CD8-positive, alpha-beta memory T cell (primary cell): ENCODE data around the gene ZRANB1. TPM values are rescaled to one million over a fixed set of nuclear protein-coding genes. Genes with fewer than 3 reads are reported as not detected.
A peak's percentile ranks its signal among the peaks of the same experiment; 100 is the strongest.
"Not testable (repeated sequence)": the region's sequence is repeated elsewhere in the genome, so short reads cannot be mapped to it uniquely, and the experiment has no call there.

Experiments used
- CTCF ChIA-PET: fragments of 350-600 bp; sonication (Branson Sonifier 250); formaldehyde crosslinking; loops from one replicate; lab custom pipeline; 2021; ENCODE audit warnings: antibody characterized with exemption; lab: Charles Lee
- POLR2A ChIA-PET: fragments of 350-600 bp; sonication (Branson Sonifier 250); formaldehyde crosslinking; loops from one replicate; lab custom pipeline; 2021; ENCODE audit warnings: antibody characterized with exemption; lab: Charles Lee
- DNase-seq, 5 donors: peaks; one replicate each; pipeline versions ENCODE4 v3.0.0 to v3.0.0-alpha.2; 2020 to 2022; ENCODE audit warnings: mixed read lengths in 1 of 5
- H3K27ac ChIP-seq: one replicate; pipeline ENCODE4 v1.7.0; 2013; ENCODE audit warnings: low read depth, mild to moderate bottlenecking, low read length, moderate library complexity
- H3K27me3 ChIP-seq: 2 replicates; pipeline ENCODE4 v1.7.0; 2013; ENCODE audit warnings: low read length, mild to moderate bottlenecking; ENCODE audit not compliant: insufficient read depth, poor library complexity, severe bottlenecking
- H3K36me3 ChIP-seq: 2 replicates; pipeline ENCODE4 v1.7.0; 2013; ENCODE audit warnings: mild to moderate bottlenecking, low read length, moderate library complexity; ENCODE audit not compliant: insufficient read depth
- H3K4me1 ChIP-seq: 2 replicates; pipeline ENCODE4 v1.7.0; 2013; ENCODE audit warnings: mild to moderate bottlenecking, low read length, moderate library complexity; ENCODE audit not compliant: insufficient read depth
- H3K4me3 ChIP-seq: 2 replicates; pipeline ENCODE4 v1.7.0; 2013; ENCODE audit warnings: mild to moderate bottlenecking, low read length
- H3K9me3 ChIP-seq: 2 replicates; pipeline ENCODE4 v1.7.0; 2013; ENCODE audit warnings: mild to moderate bottlenecking, low read length
- H3K27ac Mint-ChIP-seq, 8 donors: one replicate each; pipeline ENCODE4 v1.8.0; 2020 to 2021; ENCODE audit warnings: mixed read lengths in 8 of 8, mild to moderate bottlenecking in 6 of 8, inconsistent platforms in 3 of 8, moderate library complexity in 3 of 8
- H3K27me3 Mint-ChIP-seq, 2 donors: one replicate each; pipeline ENCODE4 v1.8.0; 2020 to 2021; ENCODE audit warnings: mixed read lengths in 2 of 2, mild to moderate bottlenecking in 1 of 2, moderate library complexity in 1 of 2
- H3K36me3 Mint-ChIP-seq, 3 donors: one replicate each; pipeline ENCODE4 v1.8.0; 2020 to 2021; ENCODE audit warnings: mixed read lengths in 3 of 3, inconsistent platforms in 1 of 3, mild to moderate bottlenecking in 1 of 3
- H3K4me1 Mint-ChIP-seq, 3 donors: one replicate each; pipeline ENCODE4 v1.8.0; 2020 to 2021; ENCODE audit warnings: mixed read lengths in 3 of 3, inconsistent platforms in 1 of 3, mild to moderate bottlenecking in 1 of 3
- H3K4me3 Mint-ChIP-seq, 7 donors: one replicate each; pipeline ENCODE4 v1.8.0; 2020 to 2021; ENCODE audit warnings: mixed read lengths in 7 of 7, mild to moderate bottlenecking in 6 of 7, moderate library complexity in 4 of 7, inconsistent platforms in 2 of 7
- H3K9me3 Mint-ChIP-seq, 5 donors: one replicate each; pipeline ENCODE4 v1.8.0; 2020 to 2022; ENCODE audit warnings: mixed read lengths in 5 of 5, mild to moderate bottlenecking in 3 of 5, moderate library complexity in 2 of 5, inconsistent platforms in 1 of 5
- polyA plus RNA-seq: library from polyadenylated mRNA; unstranded; fragments of 300-500 nt; fragmentation: Illumina TruSeq; gene quantifications from one replicate; pipeline ENCODE4 v1.2.3, GENCODE V29; 2021
- total RNA-seq, 2 experiments: library from RNA; stranded (reverse); gene quantifications; one replicate each; pipeline ENCODE4 v1.2.3, GENCODE V29; 2021

Gene ZRANB1
- total and polyA plus RNA-seq, 3 experiments from 2014 or later = 11.8 to 16.9 (median 16.7) TPM

DNA sequence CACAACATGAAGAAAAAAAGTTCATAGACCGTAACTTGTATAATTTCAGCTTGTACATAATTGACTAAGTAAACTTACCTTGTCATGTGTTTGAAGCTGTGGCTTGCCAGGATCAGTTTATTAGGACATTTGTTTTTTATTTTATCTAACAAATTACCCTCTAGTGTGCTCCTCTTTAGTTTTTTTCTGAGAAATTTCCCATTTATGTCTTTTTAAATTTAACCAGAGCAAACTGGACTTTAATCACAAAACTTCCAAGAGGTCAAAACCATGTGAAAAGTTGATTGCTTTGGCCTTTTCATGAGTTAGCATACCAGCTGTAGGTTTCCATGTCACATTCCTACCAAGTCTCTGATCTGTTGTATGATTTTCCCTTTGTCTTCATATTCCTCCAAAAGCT is 42.5 kb downstream of the ZRANB1 start:
- no peak overlapping the region for H3K27ac ChIP-seq
- H3K27ac Mint-ChIP-seq = no peak overlapping the region
- peaks cover 30% of the 10 kb centered on the region for H3K36me3 ChIP-seq
- H3K4me1 Mint-ChIP-seq = peaks cover 6 to 7% (median 6%) of the 10 kb centered on the region in 3 donors
- H3K4me3 ChIP-seq = no peak overlapping the region
- H3K9me3 ChIP-seq = no peaks in the 10 kb centered on the region
- H3K27me3 ChIP-seq = no peaks in the 10 kb centered on the region
- no peaks in the 10 kb centered on the region for H3K27me3 Mint-ChIP-seq
- ChIA-PET POLR2A (no interaction called here), CTCF (interaction anchor here (1.3 kb wide), 1 partner anchor 8 kb away, joined by 3 read pairs; no protein-coding TSS in a partner anchor)
- DNase-seq = no peak
- H3K9me3 Mint-ChIP-seq = no peaks in the 10 kb centered on the region
- H3K4me1 ChIP-seq = no peaks in the 10 kb centered on the region
- H3K36me3 Mint-ChIP-seq = peaks cover 18 to 90% (median 40%) of the 10 kb centered on the region in 3 donors
- H3K4me3 Mint-ChIP-seq = no peak overlapping the region

DNA sequence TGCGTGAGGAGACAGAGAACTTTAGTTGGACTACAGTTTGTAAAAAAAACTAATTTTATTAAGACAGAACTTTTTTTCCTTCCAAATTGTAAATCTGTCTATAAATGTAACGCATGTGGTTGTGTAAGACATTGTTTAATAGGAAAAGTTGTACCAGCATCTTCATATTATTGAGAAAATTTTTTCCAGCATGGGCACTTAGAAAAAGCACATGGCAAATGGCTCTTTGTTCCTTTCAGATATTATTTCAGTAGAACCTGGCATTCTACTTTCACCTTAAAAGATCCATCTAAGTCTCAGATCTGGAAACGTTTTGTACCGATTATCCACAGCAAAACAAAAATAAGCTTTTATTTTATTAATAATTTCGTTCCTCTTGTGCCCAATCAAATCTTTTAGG is 43.2 kb downstream of the ZRANB1 start:
- POLR2A ChIA-PET = no interaction called here
- no peak overlapping the region for H3K4me3 Mint-ChIP-seq

DNA sequence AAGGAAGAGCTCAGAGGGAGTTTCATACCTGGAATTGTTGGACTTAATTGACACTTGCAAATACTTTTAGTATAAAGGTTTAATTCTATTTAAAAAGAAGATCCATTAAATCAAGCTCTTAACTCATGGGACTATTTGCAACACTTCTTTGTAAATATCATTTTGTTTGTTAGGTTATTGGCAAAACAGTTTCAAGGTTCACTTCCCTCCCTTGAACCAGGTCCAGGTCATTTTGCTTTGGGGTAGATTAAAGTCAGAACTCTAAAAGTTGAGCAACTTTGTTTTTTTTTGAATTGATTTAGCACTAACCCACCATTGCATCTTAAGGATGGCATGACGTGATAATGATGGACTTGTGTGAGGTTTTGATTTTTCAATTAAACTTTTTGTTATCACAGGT is 45.9 kb downstream of the ZRANB1 start:
- H3K4me3 Mint-ChIP-seq = no peak overlapping the region
- no peak for DNase-seq
- peaks cover 15 to 71% (median 31%) of the 10 kb centered on the region in 3 donors for H3K36me3 Mint-ChIP-seq
- ChIA-PET POLR2A (no interaction called here), CTCF (no interaction called here)
- H3K36me3 ChIP-seq = peaks cover 19% of the 10 kb centered on the region
- H3K4me3 ChIP-seq = no peak overlapping the region
- no peaks in the 10 kb centered on the region for H3K9me3 ChIP-seq
- no peaks in the 10 kb centered on the region for H3K27me3 ChIP-seq
- H3K4me1 ChIP-seq = no peaks in the 10 kb centered on the region
- H3K9me3 Mint-ChIP-seq = no peaks in the 10 kb centered on the region
- no peak overlapping the region for H3K27ac ChIP-seq
- no peak overlapping the region for H3K27ac Mint-ChIP-seq
- H3K27me3 Mint-ChIP-seq = no peaks in the 10 kb centered on the region
- no peaks in the 10 kb centered on the region for H3K4me1 Mint-ChIP-seq

More for the DNA sequence above, 43.2 kb downstream of the ZRANB1 start:
- DNase-seq = no peak
- peaks cover 30% of the 10 kb centered on the region for H3K36me3 ChIP-seq
- peaks cover under 1 to 2% (median 2%) of the 10 kb centered on the region in 3 donors for H3K4me1 Mint-ChIP-seq
- H3K27me3 ChIP-seq = no peaks in the 10 kb centered on the region
- H3K4me1 ChIP-seq = no peaks in the 10 kb centered on the region
- H3K9me3 ChIP-seq = no peaks in the 10 kb centered on the region
- H3K27ac Mint-ChIP-seq = no peak overlapping the region
- H3K27ac ChIP-seq = no peak overlapping the region
- no peak overlapping the region for H3K4me3 ChIP-seq
- H3K36me3 Mint-ChIP-seq = peaks cover 18 to 89% (median 39%) of the 10 kb centered on the region in 3 donors
- CTCF ChIA-PET = no interaction called here
- no peaks in the 10 kb centered on the region for H3K9me3 Mint-ChIP-seq
- no peaks in the 10 kb centered on the region for H3K27me3 Mint-ChIP-seq

DNA sequence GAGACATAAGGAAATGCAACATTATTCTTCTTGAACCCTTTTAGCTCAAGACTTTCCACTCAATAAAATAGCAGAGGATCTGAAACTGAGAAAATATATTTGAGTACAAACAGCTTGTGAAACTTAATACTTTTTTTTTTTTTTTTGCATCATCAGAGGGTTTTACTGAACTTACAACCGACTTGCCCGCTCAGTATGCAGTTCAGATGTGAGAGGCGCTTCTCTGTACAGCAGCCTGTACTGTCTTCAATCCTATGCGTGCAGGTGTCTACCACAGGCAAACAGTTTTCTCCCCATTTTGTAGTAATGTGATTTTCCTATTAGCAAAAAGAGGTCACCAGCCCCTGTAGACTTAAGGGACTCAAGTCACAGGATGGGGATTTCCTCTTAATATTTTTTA is 46.8 kb downstream of the ZRANB1 start:
- H3K27ac ChIP-seq, H3K9me3 Mint-ChIP-seq, H3K27me3 ChIP-seq, H3K4me3 Mint-ChIP-seq, DNase-seq, H3K9me3 ChIP-seq, H3K4me3 ChIP-seq, CTCF ChIA-PET, H3K4me1 Mint-ChIP-seq, H3K4me1 ChIP-seq, POLR2A ChIA-PET, H3K36me3 ChIP-seq, H3K27me3 Mint-ChIP-seq: not testable (repeated sequence)
- peaks cover 11 to 61% (median 23%) of the 10 kb centered on the region in 3 donors for H3K36me3 Mint-ChIP-seq
- H3K27ac Mint-ChIP-seq = peak overlapping the region in 1 of 8 donors; percentile 50

DNA sequence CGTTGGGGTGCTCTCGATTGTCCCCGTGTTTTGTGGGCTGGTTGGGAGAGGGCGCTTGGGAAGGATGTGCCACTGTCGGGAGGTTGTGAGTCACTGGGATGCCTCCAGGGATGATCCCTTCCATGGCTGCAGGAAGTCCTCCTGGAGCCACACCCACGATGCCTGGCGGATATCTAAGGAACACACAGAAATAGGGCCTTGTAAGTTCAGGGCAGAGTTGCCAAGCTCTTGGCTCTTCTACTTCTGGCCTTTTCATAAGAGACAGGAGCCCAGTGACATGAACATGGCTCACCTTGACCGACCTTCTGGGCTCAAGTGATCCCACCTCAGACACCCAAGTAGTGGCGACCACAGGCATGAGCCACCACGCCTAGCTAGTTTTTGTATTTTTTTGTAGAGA is 47.6 kb downstream of the ZRANB1 start:
- no peak overlapping the region for H3K4me3 ChIP-seq
- ChIA-PET POLR2A (no interaction called here), CTCF (no interaction called here)
- Mint-ChIP-seq H3K4me1 (no peaks in the 10 kb centered on the region), H3K9me3 (no peaks in the 10 kb centered on the region), H3K27ac (peak overlapping the region in 3 of 8 donors; percentile 17 to 79 (median 63)), H3K27me3 (peaks cover 0 to 3% of the 10 kb centered on the region in 2 donors), H3K36me3 (peaks cover 11 to 54% (median 18%) of the 10 kb centered on the region in 3 donors), H3K4me3 (no peak overlapping the region)
- no peak for DNase-seq
- no peaks in the 10 kb centered on the region for H3K4me1 ChIP-seq
- H3K9me3 ChIP-seq = no peaks in the 10 kb centered on the region
- no peak overlapping the region for H3K27ac ChIP-seq
- peaks cover 8% of the 10 kb centered on the region for H3K36me3 ChIP-seq
- no peaks in the 10 kb centered on the region for H3K27me3 ChIP-seq

DNA sequence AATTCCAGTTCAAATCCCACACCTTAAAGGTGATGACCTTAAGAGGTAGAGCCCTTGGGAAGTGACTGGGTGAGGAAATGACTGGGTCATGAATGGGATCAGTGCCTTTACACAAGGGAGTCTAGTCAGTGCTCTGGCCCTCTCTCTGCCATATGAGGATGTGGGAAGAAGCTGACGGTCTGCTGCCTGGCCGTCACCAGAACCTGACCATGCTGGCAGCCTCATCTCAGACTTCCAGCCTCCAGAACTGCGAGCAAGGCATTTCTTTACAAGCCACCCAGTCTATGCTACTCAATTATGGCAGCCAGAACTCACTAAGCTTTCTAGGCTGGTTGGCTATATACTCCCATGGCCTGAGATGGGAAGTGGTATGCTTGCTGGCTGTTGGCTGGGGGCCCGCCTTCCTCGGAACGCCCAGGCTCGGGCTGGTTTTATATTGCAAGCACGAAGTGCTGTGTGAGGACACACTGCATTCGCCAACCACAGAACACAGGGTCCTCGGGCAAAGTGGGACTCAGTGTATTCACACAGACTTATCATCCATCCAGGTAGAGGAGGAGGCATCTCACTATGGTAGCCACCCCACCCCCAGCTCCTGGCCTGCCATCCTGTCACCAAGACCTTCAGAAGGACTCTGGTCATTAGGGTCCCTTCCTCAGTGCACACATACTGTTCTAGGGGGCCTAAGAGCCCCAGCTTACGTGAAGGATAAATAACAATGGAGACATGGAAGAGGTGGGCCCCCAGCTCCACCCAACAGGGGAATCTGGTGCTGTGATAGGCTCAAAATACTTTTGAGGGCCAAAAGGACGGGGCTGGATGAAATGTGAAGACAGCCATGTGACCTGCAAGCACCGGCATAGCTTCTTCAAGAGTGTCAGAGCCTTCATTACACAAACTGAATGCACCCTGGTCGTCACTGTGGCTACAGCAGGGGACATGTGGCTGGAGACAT is 49.0 kb downstream of the ZRANB1 start:
- Histone ChIP-seq H3K36me3 (no peaks in the 10 kb centered on the region), H3K4me1 (no peaks in the 10 kb centered on the region), H3K9me3 (no peaks in the 10 kb centered on the region), H3K27me3 (no peaks in the 10 kb centered on the region), H3K4me3 (no peak overlapping the region), H3K27ac (no peak overlapping the region)
- Mint-ChIP-seq H3K27me3 (peaks cover 0 to 3% of the 10 kb centered on the region in 2 donors), H3K36me3 (peaks cover 0 to 41% (median 13%) of the 10 kb centered on the region in 3 donors), H3K9me3 (no peaks in the 10 kb centered on the region), H3K4me1 (no peaks in the 10 kb centered on the region), H3K27ac (peak overlapping the region in 3 of 8 donors; percentile 27 to 75 (median 29)), H3K4me3 (no peak overlapping the region)
- POLR2A ChIA-PET = interaction anchor here (0.6 kb wide), 1 partner anchor 478 kb away, joined by 7 read pairs; no protein-coding TSS in a partner anchor
- CTCF ChIA-PET = interaction anchor here (0.6 kb wide), 1 partner anchor 117 kb away, joined by 3 read pairs; no protein-coding TSS in a partner anchor
- DNase-seq = no peak

DNA sequence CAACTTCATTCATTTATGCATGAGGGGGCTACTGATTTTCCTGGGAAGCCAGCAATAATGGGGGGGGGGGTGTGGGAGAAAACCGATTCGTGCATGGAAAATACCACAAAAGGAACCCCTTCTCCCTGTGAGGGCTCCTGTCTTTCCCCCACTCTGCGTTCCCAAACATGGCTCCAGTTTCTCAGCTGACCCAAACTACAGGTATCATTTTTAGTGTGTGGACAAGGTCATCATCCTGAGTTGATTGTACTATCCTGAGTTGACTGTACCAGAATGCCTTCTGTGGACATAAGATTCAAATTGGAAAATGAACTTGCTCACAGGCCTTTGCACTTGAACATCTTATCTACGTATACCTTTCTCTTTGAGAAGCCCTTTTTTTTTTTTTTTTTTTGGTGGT is 49.9 kb downstream of the ZRANB1 start:
- Histone ChIP-seq H3K36me3 (no peaks in the 10 kb centered on the region), H3K4me1 (no peaks in the 10 kb centered on the region), H3K4me3 (no peak overlapping the region), H3K27ac (no peak overlapping the region), H3K9me3 (no peaks in the 10 kb centered on the region), H3K27me3 (no peaks in the 10 kb centered on the region)
- ChIA-PET CTCF (interaction anchor here (0.6 to 1.2 kb wide), 6 partner anchors 8 to 116 kb away, joined by 3 to 5 read pairs (median 4); no protein-coding TSS in a partner anchor), POLR2A (no interaction called here)
- Mint-ChIP-seq H3K9me3 (no peaks in the 10 kb centered on the region), H3K27ac (peak overlapping the region in 1 of 8 donors; percentile 57), H3K4me3 (no peak overlapping the region), H3K4me1 (no peaks in the 10 kb centered on the region), H3K36me3 (peaks cover 0 to 32% (median 9%) of the 10 kb centered on the region in 3 donors), H3K27me3 (peaks cover 0 to 3% of the 10 kb centered on the region in 2 donors)
- no peak for DNase-seq
